Measurements from ENCODE around the gene CRMP1. TPM values are rescaled to one million over a fixed set of nuclear protein-coding genes. Genes with fewer than 3 reads are reported as not detected.

The CRMP1 gene
- total and polyA plus RNA-seq, 9 of the 15 experiments (the other 6 are each of a cell fraction or from before 2014, with no cell fraction given), result 0.03 to 0.04 TPM; not detected in 7

DNA sequence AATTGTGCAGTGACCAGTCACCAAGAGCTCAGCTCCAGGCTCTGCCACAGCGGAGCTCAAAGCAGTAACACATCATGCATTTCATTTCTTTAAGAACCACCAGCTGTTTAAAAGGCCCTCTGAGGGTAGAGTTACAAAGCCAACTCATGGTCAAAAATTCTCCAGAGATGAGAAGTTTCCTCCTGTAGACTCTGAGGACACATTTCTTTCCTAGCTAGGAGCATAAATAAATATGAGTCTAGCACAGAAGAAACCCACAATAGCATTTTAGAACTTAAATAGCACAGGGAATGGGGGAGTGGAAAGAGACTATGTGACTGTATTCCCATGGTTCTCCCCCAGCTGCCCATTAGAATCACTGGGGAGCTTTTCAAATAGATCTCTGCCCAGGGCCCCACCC, 6.5 kb upstream of the CRMP1 start:
- H3K9me1 ChIP-seq (ENCODE audit: control insufficient read depth, insufficient read depth, low read length), result no peaks in the 10 kb centered on the region
- DNase-seq (ENCODE audit: extremely low read depth in 1 of 4, low spot score in 3 of 4) (no peak), FAIRE-seq (no peak), ATAC-seq (no peak)
- no peaks in the 10 kb centered on the region for H3K79me2 ChIP-seq (ENCODE audit: control insufficient read depth, insufficient read depth, low read length)
- no TSS peak for BruUV-seq (replicated peaks)
- H3K27me3 ChIP-seq (ENCODE audit: control insufficient read depth in 2 of 2, insufficient read depth in 2 of 2, low read length in 2 of 2), result peaks cover 0 to 17% of the 10 kb centered on the region in 2 experiments; a peak in 4 of 5 replicates
- WGBS (ENCODE audit: insufficient coverage, low coverage, missing lambda C conversion rate), result 7% methylated on average over 1 of the region's 1 CpG
- in situ Hi-C loops (cut with MboI) (no loop called here), intact Hi-C loops (cut with micrococcal nuclease) (no loop called here)
- no peaks in the 10 kb centered on the region for H3K9me3 ChIP-seq (replicated peaks; ENCODE audit: control insufficient read depth, insufficient read depth, low read depth, low read length)
- POLR2A ChIA-PET, result no interaction called here
- no peak for TF ChIP-seq ZNF280B (CRISPR knock-in tag; IDR thresholded peaks at IDR 0.05)
- TF ChIP-seq, protein P1, sequence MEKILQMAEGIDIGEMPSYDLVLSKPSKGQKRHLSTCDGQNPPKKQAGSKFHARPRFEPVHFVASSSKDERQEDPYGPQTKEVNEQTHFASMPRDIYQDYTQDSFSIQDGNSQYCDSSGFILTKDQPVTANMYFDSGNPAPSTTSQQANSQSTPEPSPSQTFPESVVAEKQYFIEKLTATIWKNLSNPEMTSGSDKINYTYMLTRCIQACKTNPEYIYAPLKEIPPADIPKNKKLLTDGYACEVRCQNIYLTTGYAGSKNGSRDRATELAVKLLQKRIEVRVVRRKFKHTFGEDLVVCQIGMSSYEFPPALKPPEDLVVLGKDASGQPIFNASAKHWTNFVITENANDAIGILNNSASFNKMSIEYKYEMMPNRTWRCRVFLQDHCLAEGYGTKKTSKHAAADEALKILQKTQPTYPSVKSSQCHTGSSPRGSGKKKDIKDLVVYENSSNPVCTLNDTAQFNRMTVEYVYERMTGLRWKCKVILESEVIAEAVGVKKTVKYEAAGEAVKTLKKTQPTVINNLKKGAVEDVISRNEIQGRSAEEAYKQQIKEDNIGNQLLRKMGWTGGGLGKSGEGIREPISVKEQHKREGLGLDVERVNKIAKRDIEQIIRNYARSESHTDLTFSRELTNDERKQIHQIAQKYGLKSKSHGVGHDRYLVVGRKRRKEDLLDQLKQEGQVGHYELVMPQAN (IDR thresholded peaks at IDR 0.05; ENCODE audit: borderline replicate concordance), result no peak
- no peak for TF ChIP-seq ZNF23 (CRISPR knock-in tag; IDR thresholded peaks at IDR 0.05)
- TF ChIP-seq ETV1 (tag; conservative IDR thresholded peaks at IDR 0.05; ENCODE audit: low read depth), result no peak
- no peak for TF ChIP-seq KLF1 (tag; IDR thresholded peaks at IDR 0.05)
- TF ChIP-seq ZNF609 (CRISPR knock-in tag; IDR thresholded peaks at IDR 0.05; ENCODE audit: borderline replicate concordance), result no peak
- no peak for TF ChIP-seq EP300 (IDR thresholded peaks at IDR 0.05; ENCODE audit: low read length)
- no peak for TF ChIP-seq ZNF507 (tag; conservative IDR thresholded peaks at IDR 0.05)
- TF ChIP-seq HDAC6 (IDR thresholded peaks at IDR 0.05; ENCODE audit: low read depth, low read length), result no peak
- TF ChIP-seq NFIX (CRISPR knock-in tag; IDR thresholded peaks at IDR 0.05; ENCODE audit: low read depth), result no peak
- TF ChIP-seq ZNF253 (CRISPR knock-in tag; conservative IDR thresholded peaks at IDR 0.05), result no peak
- H3K4me3 ChIP-seq, result no peak overlapping the region
- H2AFZ ChIP-seq (ENCODE audit: low read depth, low read length), result no peak overlapping the region
- CTCF ChIA-PET (ENCODE audit: low intra/inter-chr PET ratio), result no interaction called here
- no peak overlapping the region for H3K9ac ChIP-seq (ENCODE audit: insufficient read depth in 1 of 2, low read depth in 2 of 2, low read length in 2 of 2)
- no peaks in the 10 kb centered on the region for H3K36me3 ChIP-seq (ENCODE audit: control insufficient read depth, insufficient read depth, low read length)
- H4K20me1 ChIP-seq (replicated peaks; ENCODE audit: control insufficient read depth, insufficient read depth, low read length), result peaks cover 6% of the 10 kb centered on the region; the same call in 1 of the 2 replicates
- no peak overlapping the region for H3K27ac ChIP-seq (ENCODE audit: extremely low read depth, low read depth, low read length)
- H3K4me1 ChIP-seq (replicated peaks in 1 of 2; ENCODE audit: control insufficient read depth in 2 of 2, insufficient read depth in 2 of 2, low read length in 2 of 2), result no peaks in the 10 kb centered on the region; a peak in 2 of 5 replicates
- no peak overlapping the region for H3K4me2 ChIP-seq (ENCODE audit: insufficient read depth, low read length)
